ENCODE data around the gene NAP1L3.

Gene NAP1L3, protein sequence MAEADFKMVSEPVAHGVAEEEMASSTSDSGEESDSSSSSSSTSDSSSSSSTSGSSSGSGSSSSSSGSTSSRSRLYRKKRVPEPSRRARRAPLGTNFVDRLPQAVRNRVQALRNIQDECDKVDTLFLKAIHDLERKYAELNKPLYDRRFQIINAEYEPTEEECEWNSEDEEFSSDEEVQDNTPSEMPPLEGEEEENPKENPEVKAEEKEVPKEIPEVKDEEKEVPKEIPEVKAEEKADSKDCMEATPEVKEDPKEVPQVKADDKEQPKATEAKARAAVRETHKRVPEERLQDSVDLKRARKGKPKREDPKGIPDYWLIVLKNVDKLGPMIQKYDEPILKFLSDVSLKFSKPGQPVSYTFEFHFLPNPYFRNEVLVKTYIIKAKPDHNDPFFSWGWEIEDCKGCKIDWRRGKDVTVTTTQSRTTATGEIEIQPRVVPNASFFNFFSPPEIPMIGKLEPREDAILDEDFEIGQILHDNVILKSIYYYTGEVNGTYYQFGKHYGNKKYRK

DNA sequence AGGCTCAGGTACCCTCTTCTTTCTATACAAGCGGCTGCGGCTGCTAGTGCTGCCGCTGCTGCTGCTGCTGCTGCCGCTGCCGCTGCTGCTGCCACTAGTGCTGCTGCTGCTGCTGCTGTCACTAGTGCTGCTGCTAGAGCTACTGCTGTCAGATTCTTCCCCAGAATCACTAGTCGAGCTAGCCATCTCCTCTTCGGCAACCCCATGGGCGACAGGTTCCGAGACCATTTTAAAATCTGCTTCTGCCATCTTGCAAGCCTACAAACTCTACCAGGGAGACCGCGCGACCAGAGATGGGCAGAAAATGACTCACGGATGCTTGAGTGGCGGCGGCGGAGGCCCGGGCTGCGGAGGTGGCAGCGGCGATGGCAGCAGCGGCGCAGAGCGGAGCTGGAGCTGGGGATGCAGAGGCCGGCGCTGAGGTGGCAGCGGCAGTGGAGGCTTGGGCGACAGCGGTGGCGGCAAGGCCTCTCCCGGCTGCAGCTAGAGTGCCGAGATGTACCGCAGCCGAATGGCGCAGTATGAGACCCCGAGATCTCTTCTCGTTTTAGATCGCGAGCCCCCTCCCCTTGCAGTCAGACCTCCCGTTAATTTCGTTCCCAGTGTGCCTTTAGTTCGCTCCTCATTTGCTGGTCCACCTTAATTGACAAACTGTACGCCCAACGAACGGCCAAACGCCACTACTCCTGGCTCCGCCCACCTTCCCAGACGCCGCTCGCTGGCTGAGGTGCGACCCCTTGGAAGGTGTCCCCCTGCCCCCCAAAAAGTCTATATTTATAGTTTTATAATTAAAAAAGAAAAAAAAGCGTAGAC is at the start of gene NAP1L3:
Gene NAP1L3, minus strand, starts transcription at position 523 of the 813 bp plus-strand sequence. Its CDS starts 274 bp downstream, at position 249.
- H3K4me3 ChIP-seq (replicated peaks; ENCODE audit: low read depth, low read length) = peak within 1 kb of the TSS; percentile 11; the same call in 1 of the 2 replicates
- no peak for DNase-seq (ENCODE audit: extremely low read depth, low read depth)
- TF ChIP-seq, protein P1, sequence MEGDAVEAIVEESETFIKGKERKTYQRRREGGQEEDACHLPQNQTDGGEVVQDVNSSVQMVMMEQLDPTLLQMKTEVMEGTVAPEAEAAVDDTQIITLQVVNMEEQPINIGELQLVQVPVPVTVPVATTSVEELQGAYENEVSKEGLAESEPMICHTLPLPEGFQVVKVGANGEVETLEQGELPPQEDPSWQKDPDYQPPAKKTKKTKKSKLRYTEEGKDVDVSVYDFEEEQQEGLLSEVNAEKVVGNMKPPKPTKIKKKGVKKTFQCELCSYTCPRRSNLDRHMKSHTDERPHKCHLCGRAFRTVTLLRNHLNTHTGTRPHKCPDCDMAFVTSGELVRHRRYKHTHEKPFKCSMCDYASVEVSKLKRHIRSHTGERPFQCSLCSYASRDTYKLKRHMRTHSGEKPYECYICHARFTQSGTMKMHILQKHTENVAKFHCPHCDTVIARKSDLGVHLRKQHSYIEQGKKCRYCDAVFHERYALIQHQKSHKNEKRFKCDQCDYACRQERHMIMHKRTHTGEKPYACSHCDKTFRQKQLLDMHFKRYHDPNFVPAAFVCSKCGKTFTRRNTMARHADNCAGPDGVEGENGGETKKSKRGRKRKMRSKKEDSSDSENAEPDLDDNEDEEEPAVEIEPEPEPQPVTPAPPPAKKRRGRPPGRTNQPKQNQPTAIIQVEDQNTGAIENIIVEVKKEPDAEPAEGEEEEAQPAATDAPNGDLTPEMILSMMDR (IDR thresholded peaks at IDR 0.05; ENCODE audit: low read depth, low read length, missing control alignments) = no peak

DNA sequence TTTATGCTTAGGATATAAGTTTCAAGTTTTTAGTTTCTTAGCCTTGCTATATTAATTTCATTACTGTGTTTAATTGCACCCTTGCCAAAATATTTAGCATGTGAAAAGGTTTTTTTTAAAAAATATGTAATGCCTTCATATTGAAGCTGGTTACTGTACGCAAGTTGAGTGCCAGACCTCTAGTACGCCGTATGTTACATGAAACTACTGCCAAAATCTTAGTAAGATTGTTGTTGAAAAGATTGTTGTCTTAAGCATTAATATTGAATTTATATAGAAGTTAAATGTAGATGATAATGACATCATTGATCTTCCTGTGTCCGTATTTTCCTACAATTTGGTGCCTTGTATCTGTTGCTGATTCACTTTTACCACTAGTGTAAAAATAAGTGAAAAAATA is 37.7 kb upstream of the NAP1L3 start:
- DNase-seq (ENCODE audit: extremely low read depth, low read depth) = no peak
- H3K4me3 ChIP-seq (replicated peaks; ENCODE audit: low read depth, low read length) = no peak overlapping the region
- TF ChIP-seq, protein P1 (IDR thresholded peaks at IDR 0.05; ENCODE audit: low read depth, low read length, missing control alignments) = no peak

DNA sequence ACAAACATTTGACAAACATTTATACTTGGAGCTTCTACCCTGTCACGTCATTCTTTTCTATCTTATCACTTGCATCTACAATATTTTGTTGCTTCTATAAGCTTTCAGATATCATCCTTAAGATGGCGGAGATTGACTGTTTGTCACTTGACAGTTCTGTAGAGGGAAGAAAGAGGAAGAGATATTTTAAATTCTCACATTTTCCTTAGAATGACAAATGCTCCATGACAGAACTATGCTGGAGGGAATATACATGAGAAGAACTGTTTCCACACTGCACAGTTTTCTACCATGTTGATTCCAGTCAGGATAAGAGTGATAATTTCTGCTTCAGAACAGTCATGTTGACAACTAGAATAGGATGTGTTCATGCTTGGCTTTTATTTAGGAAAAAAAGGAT is 30.3 kb upstream of the NAP1L3 start:
- TF ChIP-seq, protein P1 (IDR thresholded peaks at IDR 0.05; ENCODE audit: low read depth, low read length, missing control alignments) = no peak
- H3K4me3 ChIP-seq (replicated peaks; ENCODE audit: low read depth, low read length) = no peak overlapping the region
- DNase-seq (ENCODE audit: extremely low read depth, low read depth) = no peak

DNA sequence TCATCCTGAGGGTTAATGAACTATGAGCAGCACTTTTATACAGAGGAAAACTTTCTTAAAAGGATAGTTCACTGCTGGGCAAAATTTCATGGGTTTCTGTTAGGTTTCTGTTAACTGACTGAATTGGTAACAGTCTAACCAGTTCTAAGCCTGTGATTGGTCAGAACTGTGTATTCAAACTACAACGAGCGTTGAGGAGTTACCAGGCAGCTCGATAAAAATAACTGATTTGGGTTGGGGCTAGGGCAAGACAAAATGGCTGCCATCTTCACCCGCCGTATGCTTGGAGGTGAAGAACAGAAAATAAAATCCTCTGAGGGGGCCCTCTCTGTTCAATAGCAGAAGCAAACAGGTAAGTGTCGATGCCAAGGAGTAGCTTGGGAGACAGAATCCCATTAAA is 22.6 kb upstream of the NAP1L3 start:
- TF ChIP-seq, protein P1 (IDR thresholded peaks at IDR 0.05; ENCODE audit: low read depth, low read length, missing control alignments) = no peak
- no peak for DNase-seq (ENCODE audit: extremely low read depth, low read depth)

DNA sequence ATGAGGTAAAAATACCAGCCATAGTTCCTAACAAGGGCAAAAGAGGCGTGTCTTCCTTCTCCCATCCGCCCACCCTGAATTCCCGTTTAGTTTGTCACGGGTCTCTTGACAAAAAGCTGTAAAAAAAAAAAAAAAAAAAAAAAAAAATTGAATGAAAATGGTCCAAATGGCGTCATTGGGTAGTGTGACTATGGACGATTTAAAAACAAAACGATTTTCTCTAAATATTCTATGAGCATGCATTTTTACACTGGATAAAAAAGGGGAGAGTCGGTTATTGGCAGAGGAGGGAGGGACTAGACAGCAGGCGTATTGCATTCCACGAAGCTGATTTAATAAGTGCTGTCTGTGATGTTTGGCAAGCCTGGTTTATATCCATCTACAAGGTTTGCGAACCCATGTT is 492 bp upstream of the NAP1L3 start, which contains the start of gene FAM133A:
Gene FAM133A, plus strand, starts transcription at position 338 of the 403 bp plus-strand sequence. CDS start 35,214 bp downstream, outside the sequence.
- H3K4me3 ChIP-seq (replicated peaks; ENCODE audit: low read depth, low read length) = peak within 1 kb of the TSS; percentile 11; the same call in 1 of the 2 replicates
- TF ChIP-seq, protein P1 (IDR thresholded peaks at IDR 0.05; ENCODE audit: low read depth, low read length, missing control alignments) = no peak
- DNase-seq (ENCODE audit: extremely low read depth, low read depth) = no peak

More for the DNA sequence above, 22.6 kb upstream of the NAP1L3 start:
- H3K4me3 ChIP-seq (replicated peaks; ENCODE audit: low read depth, low read length) = no peak overlapping the region

DNA sequence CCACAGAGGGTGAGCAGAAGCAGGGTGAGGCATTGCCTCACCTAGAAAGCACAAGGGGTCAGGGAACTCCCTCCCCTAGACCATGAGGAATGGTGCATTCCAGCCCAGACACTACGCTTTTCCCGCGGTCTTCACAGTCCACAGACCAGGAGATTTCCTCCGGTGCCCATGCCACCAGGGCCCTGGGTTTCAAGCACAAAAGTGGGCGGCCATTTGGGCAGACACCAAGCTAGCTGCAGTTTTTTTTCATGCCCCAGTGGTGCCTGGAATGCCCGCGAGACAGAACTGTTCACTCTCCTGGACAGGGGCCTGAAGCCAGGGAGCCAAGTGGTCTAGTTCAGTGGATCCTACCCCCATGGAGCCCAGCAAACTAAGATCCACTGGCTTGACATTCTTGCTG is 12.8 kb downstream of the NAP1L3 start:
- H3K4me3 ChIP-seq (replicated peaks; ENCODE audit: low read depth, low read length) = no peak overlapping the region
- no peak for DNase-seq (ENCODE audit: extremely low read depth, low read depth)
- TF ChIP-seq, protein P1 (IDR thresholded peaks at IDR 0.05; ENCODE audit: low read depth, low read length, missing control alignments) = no peak

Data from HFF-Myc (cell line).